Measurements from ENCODE around the gene PMVK.

- 0 out of 2 replicates have a peak, but pooled peaks have one; percentile 14 for TF ChIP-seq POLR2A (IDR thresholded peaks at IDR 0.05; ENCODE audit: low read depth, low read length)
- no peak for TF ChIP-seq POLR2AphosphoS5 (IDR thresholded peaks at IDR 0.05; ENCODE audit: low read depth, low read length)
Observed at GRCh38 chr1:154944401-154945159, 8.1 kb upstream of the PMVK start.
